ENCODE measurements around the gene KRTAP19-6.

DNA sequence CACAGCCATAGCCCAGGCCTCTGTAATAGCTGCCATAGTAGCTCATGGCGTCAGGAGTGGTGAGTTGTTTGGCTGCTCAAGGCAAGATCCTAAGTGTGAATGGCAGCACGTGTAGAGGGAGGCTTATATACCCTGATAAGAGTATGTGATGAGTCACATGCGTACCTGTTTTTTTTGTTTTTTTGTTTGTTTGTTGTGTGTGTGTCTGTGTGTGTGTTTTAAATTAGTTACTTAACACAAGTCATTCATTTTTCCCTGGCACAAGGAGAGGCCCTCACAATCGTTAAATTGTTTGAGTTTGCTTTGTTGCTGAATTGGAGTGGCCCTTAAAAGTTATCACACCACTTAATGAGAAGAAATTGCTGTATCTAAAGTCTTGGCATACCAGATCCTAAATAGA, 44.6 kb downstream of the KRTAP19-6 start, which contains the start of gene KRTAP19-4:
- TF ChIP-seq, protein P1, sequence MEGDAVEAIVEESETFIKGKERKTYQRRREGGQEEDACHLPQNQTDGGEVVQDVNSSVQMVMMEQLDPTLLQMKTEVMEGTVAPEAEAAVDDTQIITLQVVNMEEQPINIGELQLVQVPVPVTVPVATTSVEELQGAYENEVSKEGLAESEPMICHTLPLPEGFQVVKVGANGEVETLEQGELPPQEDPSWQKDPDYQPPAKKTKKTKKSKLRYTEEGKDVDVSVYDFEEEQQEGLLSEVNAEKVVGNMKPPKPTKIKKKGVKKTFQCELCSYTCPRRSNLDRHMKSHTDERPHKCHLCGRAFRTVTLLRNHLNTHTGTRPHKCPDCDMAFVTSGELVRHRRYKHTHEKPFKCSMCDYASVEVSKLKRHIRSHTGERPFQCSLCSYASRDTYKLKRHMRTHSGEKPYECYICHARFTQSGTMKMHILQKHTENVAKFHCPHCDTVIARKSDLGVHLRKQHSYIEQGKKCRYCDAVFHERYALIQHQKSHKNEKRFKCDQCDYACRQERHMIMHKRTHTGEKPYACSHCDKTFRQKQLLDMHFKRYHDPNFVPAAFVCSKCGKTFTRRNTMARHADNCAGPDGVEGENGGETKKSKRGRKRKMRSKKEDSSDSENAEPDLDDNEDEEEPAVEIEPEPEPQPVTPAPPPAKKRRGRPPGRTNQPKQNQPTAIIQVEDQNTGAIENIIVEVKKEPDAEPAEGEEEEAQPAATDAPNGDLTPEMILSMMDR (conservative IDR thresholded peaks at IDR 0.05; ENCODE audit: low read depth in 2 of 2): no peak
- TF ChIP-seq, protein P2, sequence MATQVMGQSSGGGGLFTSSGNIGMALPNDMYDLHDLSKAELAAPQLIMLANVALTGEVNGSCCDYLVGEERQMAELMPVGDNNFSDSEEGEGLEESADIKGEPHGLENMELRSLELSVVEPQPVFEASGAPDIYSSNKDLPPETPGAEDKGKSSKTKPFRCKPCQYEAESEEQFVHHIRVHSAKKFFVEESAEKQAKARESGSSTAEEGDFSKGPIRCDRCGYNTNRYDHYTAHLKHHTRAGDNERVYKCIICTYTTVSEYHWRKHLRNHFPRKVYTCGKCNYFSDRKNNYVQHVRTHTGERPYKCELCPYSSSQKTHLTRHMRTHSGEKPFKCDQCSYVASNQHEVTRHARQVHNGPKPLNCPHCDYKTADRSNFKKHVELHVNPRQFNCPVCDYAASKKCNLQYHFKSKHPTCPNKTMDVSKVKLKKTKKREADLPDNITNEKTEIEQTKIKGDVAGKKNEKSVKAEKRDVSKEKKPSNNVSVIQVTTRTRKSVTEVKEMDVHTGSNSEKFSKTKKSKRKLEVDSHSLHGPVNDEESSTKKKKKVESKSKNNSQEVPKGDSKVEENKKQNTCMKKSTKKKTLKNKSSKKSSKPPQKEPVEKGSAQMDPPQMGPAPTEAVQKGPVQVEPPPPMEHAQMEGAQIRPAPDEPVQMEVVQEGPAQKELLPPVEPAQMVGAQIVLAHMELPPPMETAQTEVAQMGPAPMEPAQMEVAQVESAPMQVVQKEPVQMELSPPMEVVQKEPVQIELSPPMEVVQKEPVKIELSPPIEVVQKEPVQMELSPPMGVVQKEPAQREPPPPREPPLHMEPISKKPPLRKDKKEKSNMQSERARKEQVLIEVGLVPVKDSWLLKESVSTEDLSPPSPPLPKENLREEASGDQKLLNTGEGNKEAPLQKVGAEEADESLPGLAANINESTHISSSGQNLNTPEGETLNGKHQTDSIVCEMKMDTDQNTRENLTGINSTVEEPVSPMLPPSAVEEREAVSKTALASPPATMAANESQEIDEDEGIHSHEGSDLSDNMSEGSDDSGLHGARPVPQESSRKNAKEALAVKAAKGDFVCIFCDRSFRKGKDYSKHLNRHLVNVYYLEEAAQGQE (IDR thresholded peaks at IDR 0.05; ENCODE audit: unreplicated experiment): no peak
- TF ChIP-seq EZH2 (IDR thresholded peaks at IDR 0.05; ENCODE audit: low read depth, unreplicated experiment): no peak
